Endothelial cell of hepatic sinusoid (primary cell): ENCODE results near the gene ZDHHC8.

Experiments
- in situ Hi-C: cut with HindIII; loops from 2 replicates; pipeline ENCODE4 v1.10.0; 2017; ENCODE audit warnings: low sequenced_read_pairs

The ZDHHC8 gene

DNA sequence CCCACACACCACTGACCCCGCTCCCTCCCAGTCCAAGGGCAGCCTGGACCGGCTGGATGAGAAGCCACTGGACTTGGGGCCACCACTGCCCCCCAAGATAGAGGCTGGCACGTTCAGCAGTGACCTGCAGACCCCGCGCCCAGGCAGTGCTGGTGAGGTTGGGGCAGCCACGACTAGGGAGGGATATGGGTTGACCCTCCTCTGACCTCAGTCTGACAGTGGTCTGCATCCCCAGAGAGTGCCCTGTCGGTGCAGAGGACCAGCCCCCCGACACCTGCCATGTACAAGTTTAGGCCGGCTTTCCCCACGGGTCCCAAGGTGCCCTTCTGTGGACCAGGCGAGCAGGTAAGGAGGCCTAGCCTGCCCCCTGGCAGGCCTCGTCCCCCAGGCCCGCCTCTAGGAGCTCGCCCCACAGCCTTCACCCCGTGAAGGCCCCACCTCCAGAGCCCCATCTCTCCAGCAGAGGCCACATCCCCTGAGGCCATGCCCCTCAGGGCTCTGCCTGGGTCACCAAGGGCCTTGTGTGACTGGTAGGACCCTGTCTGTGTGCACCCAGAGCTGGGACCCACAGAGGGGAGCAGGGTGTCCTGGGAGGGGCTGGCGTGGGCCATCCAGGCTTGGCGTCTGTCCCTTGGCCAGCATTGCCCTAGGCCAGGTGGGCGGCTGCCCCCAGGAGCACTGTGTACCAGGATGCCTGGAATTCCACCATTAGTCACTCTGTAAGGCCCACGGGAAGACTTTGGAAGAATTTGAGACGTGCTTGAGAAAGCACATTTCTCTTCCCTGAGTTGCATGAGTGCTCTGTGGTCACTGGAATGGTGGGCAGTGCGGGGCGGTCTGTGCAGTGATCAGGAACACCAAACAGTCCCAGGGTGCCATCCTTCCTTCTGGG, 9.8 kb downstream of the ZDHHC8 start:
- in situ Hi-C loops, result loop anchor here (10.0 kb wide), 2 partner anchors 103 to 167 kb away; no protein-coding TSS in a partner anchor

DNA sequence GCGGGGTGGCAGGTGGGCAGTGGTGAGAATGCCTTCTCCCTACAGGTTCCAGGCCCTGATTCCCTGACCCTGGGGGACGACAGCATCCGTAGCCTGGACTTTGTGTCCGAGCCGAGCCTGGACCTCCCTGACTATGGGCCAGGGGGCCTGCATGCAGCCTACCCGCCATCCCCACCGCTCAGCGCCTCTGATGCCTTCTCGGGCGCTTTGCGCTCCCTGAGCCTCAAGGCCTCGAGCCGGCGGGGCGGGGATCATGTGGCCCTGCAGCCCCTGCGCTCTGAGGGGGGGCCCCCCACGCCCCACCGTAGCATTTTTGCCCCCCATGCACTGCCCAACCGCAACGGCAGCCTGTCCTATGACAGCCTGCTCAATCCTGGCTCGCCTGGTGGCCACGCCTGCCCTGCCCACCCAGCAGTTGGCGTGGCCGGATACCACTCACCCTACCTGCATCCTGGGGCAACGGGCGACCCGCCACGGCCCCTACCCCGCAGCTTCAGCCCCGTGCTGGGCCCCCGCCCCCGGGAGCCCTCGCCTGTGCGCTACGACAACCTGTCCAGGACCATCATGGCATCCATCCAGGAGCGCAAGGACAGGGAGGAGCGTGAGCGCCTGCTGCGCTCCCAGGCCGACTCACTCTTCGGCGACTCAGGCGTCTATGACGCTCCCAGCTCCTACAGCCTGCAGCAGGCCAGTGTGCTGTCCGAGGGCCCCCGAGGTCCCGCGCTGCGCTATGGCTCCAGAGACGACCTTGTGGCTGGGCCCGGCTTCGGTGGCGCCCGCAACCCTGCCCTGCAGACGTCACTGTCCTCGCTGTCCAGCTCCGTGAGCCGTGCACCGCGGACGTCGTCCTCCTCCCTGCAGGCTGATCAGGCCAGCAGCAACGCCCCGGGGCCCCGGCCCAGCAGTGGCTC, 11.4 kb downstream of the ZDHHC8 start:
- in situ Hi-C loops, result loop anchor here (10.0 kb wide), 2 partner anchors 102 to 168 kb away; no protein-coding TSS in a partner anchor

DNA sequence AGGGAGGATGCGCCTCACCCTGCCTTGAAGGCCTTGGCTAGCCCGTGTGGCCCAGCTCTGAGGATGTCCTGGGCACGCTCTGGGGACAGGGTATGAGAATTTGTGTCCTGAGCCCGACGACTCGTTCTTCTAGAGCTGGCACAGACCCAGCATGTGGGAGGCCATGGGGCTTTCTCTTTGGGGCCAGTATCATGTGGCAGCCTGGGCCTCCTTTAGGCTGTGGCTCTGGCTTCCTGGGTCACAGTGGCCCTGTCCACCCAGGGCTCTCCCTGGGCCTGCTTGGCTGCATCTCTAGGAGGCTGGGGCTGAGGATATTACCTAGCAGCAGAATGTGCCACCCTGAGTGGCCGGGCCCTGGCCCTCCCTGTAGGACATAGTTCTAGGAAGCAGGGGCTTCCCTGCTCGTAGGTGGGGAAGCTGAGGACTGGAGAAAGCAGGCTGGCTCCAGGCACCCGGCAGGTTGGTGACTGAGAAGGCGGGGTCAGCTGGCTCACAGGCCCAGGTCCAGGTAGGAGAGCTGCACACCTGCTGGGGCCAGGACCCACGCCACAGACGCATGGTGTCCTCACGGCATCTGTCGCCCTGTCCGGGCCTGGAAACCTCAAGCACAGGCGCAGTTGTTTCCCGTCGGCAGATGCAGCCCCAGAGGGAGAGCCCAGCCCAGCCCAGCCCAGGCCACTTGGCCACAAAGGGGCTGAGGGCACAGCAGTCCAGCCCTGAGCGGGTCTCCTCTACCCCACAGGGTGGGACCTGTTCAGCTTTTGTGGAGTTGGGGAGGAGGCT, 12.5 kb downstream of the ZDHHC8 start:
- in situ Hi-C loops, result loop anchor here (10.0 kb wide), 2 partner anchors 101 to 169 kb away; no protein-coding TSS in a partner anchor

DNA sequence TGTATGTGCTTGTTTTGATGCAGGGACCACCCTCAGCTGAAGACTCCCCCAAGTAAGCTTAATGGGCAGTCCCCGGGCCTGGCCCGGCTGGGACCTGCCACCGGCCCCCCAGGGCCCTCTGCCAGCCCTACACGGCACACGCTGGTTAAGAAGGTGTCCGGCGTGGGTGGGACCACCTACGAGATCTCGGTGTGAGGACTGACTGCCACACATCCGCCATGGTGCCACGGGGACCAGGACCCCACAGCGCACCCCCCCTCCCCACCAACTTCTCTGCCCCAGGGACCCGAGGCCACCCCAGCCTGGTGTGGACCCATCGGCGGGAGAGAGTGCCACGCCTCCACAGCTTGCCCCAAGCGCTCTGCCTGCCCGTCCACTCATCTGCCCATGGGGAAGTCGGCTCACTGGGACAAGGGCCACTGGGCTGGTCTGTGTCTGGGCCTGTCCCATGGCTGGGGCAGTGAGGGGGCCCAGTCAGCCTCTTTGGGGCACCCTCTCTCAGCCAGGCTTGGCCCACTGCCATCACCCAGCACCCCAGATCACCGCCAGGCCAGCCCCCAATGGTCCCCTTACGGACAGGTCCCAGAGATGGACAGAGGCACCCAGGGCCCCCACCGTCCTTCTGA, 13.7 kb downstream of the ZDHHC8 start:
- in situ Hi-C loops, result loop anchor here (10.0 kb wide), 2 partner anchors 99 to 171 kb away; no protein-coding TSS in a partner anchor

DNA sequence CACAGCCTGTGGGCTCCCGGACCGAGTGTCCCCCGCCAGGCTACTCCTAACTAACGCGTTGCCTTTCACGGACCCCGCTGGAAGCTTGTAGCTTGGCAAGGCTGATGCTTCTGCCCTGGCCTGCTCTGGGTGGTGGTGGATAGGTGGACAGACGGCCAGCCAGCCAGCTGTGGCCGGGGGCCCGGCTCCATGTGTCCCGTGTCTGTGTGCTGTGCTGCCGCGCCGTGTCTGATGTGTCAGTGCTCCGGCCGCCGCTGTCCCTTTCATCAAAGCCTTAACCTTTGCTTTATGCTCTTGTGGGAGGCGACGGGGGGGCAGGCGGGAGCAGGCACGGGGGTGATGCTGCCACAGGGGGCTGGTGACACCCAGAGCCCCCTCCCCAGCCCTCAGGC, 14.2 kb downstream of the ZDHHC8 start:
- in situ Hi-C loops, result loop anchor here (10.0 kb wide), 2 partner anchors 99 to 171 kb away; no protein-coding TSS in a partner anchor

DNA sequence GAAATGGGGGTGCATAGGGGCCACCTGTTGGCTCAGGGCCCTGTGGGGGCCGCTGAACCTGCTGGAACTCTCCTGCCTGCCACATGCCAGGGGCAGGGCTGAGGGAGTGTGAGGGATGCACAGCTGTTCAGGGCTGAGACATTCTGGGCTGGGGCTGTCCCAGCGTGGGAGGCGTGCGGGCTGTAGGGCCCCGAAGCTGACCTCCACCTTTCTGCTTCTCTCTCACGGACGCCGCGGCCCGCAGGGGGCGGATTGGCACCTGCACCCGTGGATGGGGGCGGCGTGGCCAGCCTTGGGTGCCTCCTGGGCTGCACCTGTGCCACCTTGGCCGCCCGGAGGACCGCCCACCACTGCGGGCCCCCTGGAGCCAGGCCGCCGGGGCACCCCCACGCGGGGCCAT, 15.2 kb downstream of the ZDHHC8 start:
- in situ Hi-C loops, result loop anchor here (10.0 kb wide), 2 partner anchors 98 to 172 kb away; no protein-coding TSS in a partner anchor

DNA sequence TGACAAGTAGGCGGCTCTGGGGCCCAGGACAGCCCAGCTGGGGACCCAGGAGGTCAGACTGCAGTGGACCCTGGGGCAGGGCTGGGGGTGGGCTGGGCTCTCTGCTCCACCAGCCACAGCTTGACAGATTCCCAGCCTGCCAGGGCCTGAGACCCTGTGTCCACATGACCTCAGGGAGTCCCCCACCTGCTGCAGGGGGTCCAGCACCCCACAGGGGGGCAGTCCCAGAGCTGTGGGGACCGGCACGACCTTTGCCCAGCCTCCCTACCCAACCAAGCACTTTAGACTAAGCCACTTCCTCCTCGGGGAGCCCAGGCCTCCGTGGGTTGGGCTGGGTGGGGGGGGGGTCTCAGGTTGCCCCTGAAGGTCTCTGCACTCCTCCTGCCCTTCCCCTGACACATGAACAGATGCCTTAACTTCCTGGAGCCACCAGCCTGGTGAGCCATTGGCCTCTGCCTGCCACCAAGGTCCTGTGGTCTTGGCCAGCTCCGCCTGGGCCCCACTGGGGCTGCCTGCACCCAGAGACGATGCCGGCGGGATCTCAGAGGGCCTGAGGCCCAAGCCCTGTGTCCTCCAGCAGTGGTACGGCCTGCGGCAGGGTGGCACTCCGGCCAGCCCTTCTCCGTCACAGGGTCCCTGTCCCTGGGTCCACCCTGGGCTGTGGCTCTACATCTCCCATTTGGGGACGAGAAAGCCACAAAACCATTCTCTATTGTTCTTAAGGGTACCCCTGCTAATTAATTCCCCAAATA, 15.8 kb downstream of the ZDHHC8 start:
- in situ Hi-C loops, result loop anchor here (10.0 kb wide), 2 partner anchors 97 to 173 kb away; no protein-coding TSS in a partner anchor

DNA sequence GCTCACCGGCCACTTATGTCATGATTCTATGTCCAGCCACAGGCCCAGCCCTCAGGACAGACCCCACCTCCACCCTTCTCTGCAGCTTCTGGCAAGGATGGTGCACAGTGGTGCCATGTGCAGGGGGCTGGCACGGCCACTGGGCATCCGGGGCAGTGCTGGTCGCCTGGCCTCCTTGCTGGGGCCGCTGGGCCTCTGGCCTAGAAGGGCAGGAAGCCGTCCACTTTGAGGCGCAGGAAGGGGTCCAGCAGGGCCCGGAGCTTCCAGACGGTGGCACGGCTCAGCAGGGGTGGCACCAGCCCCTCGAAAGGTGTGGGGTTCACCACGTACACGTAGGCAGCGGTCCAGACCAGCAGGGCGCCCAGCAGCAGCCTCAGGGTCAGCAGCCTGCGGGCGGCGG, 16.8 kb downstream of the ZDHHC8 start:
- in situ Hi-C loops, result loop anchor here (10.0 kb wide), 2 partner anchors 96 to 174 kb away; no protein-coding TSS in a partner anchor

DNA sequence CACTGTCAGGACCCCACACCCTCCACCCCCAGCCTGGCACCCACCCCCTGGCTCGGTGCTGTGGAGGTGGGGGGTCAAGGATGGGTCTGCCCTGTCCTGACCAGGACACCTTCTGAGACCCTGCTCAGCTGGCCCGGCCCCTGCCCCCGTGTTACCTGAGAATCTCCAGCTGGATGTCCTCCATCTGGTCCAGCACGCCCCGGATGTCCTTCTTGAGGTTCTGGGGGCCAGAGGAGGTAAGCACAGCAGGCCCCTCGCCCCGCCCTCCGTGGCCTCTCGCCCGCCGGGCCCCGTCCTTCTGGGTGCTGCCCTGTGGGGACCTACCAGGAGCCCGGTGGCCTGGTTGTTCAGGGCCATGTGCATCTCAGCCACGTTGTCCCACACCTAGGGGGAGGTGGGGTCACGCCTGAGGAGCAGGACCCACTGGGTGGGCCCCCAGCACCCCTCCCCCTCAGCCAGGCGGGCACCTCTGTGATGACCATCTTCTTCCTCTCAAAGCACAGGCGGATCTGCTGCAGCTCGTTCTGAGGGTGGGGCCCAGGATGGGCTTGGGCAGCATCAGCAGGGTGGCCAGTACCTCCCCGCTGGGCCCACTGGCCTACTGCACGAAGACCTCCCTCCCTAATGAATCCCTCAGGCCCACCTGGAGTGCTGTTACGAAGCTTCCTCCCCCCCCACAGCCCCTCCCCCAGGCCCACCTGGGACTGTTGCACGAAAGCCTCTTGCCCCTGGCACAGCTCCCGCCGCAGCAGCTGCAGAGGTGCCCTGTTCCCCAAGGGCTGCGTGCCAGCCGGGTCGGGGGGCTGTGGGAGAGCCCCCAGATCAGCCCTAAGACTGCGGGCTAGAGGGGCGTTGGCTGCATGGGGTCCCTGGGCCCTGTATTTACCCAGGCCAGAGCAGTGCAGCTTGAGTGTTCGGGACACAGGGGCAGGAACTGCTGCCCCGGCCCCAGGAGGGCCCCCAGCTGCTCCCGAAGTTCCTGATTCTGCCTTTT, 17.9 kb downstream of the ZDHHC8 start:
- in situ Hi-C loops, result loop anchor here (10.0 kb wide), 2 partner anchors 95 to 175 kb away; no protein-coding TSS in a partner anchor

DNA sequence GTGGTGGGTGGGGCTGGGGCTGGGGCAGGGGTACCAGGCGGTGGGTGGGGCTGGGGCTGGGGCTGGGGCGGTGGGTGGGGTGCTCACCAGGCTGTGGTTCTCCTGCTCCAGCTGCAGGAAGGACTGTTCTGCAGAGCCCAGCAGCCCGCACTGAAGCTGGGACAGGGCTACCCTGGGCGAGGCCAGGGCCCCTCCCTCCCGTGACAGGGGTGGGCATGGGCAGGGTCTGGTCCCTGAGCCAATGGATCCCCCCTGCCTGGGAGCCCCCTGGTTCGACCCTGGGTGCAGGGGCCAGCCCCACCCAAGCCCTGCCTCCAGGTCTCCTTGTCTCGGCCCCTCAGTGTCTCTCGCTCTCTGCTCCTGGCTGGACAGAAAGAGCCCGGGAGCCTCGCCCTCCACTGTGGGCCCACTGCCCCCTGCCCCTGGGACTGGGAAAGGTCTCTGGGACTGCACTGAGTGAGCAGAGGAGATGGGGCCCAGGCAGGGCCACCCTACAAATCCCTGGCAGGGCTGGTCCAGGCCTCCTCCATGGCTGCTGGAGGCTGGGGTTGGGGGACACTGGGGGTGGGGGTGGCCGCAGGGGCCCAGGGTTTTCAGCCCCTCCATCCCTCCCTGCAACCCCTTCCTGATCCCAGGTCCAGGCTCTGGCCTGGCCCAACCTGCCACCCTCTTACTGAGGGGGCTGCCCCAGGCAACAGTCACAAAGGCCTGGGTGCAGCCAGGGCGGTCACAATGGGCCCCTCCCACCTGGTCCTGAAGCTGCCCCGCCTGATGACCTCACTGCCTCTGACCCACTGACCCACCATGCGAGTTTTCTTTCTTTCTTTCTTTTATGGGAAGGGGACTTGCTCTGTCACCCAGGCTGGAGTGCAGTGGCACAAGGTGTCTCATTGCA, 19.0 kb downstream of the ZDHHC8 start, which contains the start of gene CCDC188:
CCDC188 (minus strand) TSS at position 675 of the 895 bp plus-strand sequence; CDS start at position 606, 69 bp downstream.
- in situ Hi-C loops, result no loop called here

DNA sequence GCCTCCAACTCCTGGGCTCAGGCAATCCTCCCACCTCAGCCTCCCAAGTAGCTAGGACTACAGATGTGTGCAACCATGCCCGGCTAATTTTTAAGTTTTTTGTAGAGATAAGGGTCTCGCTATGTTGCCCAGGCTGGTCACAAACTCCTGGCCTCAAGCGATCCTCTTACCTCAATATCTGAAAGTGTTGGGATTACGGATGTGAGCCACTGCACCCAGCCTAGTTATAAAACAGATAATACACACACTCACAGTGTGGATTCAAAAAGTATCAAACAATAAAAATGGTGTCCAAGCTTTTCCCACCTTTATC, 19.6 kb downstream of the ZDHHC8 start:
- in situ Hi-C loops, result no loop called here

DNA sequence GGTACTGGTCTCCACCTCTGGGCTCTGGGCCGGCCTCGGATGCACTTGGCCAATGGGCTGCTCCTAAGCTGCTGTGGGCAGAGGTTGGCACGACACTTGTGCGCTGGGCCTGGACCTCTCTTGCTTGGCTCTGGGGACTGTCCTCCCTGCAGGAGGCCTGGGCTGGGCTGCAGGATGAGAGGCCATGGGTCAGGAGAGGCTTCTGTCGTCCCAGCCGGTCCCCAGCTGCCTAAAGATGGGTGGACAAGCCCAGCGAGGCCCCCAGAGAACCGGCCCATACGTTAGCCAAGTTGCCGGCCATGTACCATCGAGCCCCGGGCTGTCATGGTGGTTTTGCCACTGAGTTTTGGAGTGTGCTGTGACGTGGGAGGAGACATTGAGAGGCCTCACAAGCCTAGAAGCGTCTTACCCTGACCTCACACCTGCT, 20.9 kb downstream of the ZDHHC8 start:
- in situ Hi-C loops, result no loop called here

DNA sequence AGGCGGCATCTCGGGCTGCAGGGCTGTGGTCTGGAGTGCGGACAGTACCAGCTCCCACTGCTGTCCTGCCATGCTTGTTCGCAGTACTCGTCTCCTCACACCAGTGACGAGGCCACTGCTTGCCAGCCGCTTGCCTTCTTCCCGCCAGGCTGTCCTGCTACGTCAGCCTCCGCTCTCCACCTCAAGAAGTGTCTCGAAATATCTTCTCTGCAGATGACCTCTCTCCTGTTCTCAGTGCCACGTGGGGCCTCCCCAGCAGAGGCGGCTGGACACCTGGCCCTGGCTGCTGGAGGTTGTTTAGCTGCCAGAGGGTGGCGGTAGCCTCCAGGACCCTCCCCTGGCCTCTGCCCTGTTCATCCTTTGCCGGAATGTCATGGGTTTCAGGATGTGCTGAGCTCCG, 22.3 kb downstream of the ZDHHC8 start:
- in situ Hi-C loops, result no loop called here

DNA sequence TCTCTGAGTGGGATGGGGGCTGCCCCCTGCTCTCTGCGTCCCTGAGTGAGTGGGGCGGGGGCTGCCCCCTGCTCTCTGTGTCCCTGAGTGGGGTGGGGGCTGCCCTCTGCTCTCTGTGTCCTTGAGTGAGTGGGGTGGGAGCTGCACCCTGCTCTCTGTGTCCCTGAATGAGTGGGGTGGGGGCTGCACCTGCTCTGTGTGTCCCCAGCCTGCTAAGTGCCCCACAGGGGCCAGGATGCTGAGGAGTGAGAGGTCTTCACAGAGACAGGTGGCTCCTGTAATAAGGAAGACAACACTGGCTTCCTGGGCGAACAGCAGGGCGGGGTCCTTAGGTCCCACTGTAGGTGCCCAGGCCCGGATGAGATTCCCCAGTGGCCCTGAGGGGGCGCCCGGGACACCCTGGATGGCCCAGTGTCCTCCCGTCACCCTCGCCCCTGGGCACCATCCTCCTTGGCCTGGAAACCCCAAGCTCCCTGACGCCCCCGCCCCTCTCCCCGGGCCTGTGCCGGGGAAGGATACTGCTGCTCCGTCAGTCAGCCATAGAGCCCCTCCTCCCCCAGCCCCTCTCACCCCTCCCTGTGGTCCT, 23.1 kb downstream of the ZDHHC8 start:
- in situ Hi-C loops, result no loop called here

DNA sequence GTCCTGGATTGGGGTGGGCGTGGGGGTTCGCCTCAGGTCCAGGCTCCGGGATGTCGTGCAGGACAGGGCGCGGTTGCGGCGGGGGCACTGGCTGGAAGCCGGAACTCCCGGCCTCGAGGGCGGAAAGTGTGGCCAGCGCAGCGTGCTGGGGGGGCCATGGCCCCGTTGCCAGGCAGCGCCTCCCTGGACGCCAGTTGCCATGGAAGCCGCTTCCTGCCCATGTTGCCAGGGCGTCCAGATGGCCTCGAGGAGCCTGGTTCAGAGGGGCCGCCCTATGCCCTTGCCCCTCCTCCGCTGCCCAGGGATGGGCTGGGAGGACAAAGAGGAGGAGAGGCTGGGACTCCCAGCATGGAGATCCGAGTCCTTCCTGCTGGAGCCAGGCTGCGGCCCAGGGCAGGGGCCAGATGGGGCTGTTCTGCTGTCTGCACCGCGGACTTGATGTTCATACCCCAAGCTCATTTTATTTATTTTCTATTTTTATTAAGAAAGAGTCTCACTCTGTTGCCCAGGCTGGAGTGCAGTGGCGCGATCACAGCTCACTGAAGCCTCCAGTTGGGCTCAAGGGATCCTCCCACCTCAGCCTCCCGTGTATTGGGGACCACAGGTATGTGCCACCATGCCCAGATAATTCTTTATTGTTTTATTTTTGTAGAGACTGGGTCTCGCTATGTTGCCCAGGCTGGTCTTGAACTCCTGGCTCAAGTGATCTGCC, 23.9 kb downstream of the ZDHHC8 start:
- in situ Hi-C loops, result no loop called here

DNA sequence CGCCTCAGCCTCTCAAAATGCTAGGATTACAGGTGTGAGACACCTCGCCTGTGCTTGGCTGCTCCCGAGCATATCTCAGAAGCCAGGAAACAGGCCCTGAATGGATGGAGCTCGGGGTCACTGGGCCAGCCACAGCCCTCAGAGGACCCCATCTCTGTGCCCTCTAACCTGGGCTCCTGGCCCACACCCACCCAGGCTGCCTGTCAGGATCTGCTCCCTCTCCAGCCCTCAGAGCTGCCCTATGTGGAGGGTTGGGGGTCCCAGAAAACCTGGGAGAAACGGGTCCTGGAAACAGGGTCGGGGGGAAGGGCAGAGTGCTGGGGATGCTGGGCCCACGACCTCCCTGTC, 24.4 kb downstream of the ZDHHC8 start:
- in situ Hi-C loops, result no loop called here
